Epithelial cell of alveolus of lung (primary cell): ENCODE data around the gene SCP2D1. TPM values are rescaled to one million over a fixed set of nuclear protein-coding genes. Genes with fewer than 3 reads are reported as not detected.

Experiments used
- total RNA-seq: library from RNA; depleted of rRNA; stranded (reverse); fragments of >200 nt; gene quantifications from 2 replicates; pipeline ENCODE4 v1.2.1, GENCODE V29; 2015

SCP2D1 gene
- total RNA-seq, result not detected in 2 replicates

DNA sequence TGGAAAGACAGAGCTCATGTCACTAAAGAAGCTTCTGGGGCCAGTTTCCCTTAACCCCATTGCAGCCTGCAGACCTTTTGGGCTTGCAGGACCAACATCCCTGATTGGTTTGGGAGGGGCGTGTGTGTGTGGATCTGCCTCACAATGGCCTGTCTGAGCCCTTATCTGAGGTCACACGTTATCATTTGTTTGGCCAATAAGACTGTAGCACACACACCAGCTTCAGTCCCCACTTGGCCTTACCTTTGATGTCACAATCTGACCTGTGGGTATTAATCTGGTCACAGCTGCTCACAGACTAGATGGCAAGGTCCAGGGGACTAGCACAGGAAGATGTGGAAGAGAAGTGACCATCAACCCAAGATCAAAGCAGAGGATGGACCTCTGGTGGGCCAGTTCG is at the start of gene SCP2D1:
Gene SCP2D1 (plus strand): TSS at position 301 of the 400 bp plus-strand sequence. CDS start 33 bp downstream, at position 334.

Other genes starting within 250 kb of the SCP2D1 start
- 75.1 and 172 TPM in 2 replicates for gene SMIM26, start 246.4 kb upstream of the SCP2D1 start, total RNA-seq
- 44.9 and 93.6 TPM in 2 replicates for gene DTD1, start 225.7 kb upstream of the SCP2D1 start, total RNA-seq